ENCODE measurements around the gene FHL2. TPM values are rescaled to one million over a fixed set of nuclear protein-coding genes. Genes with fewer than 3 reads are reported as not detected.

FHL2 gene
- total and polyA plus RNA-seq, 4 donors: 3.9 to 9.0 (median 6.5) TPM

DNA sequence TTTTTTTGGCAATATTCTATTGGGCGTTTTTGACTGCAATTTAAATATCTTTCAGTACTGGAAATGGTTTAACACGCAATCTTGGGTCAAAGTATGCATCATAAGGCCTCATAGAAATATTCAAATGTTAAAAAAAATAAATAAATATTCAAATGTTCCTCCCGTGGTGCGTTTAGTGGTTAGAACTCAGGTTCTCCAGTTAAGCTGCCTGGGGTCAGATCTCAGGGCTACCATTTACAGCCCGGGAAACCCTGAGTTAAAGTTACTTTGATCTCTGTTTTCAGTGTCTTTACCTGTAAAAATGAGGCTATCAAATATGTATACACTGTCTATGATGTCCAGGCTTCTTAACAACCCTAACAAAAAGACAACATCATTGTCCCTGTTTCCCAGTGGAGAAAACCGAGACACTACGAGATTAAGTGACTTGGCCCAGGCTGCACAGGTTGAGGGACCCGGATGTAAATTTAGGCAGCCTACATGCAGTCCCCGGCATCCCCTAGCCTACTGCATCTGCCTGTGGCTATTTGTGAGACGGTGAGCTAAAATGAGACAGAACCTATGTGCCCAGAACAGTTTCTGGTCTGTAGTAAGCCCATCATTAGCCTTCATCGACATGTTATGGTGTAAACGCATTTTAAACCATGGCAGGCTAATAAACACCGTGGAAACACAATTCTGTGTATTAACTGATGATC lies 1.7 kb downstream of the FHL2 start (continued):
- TF ChIP-seq, protein P1, sequence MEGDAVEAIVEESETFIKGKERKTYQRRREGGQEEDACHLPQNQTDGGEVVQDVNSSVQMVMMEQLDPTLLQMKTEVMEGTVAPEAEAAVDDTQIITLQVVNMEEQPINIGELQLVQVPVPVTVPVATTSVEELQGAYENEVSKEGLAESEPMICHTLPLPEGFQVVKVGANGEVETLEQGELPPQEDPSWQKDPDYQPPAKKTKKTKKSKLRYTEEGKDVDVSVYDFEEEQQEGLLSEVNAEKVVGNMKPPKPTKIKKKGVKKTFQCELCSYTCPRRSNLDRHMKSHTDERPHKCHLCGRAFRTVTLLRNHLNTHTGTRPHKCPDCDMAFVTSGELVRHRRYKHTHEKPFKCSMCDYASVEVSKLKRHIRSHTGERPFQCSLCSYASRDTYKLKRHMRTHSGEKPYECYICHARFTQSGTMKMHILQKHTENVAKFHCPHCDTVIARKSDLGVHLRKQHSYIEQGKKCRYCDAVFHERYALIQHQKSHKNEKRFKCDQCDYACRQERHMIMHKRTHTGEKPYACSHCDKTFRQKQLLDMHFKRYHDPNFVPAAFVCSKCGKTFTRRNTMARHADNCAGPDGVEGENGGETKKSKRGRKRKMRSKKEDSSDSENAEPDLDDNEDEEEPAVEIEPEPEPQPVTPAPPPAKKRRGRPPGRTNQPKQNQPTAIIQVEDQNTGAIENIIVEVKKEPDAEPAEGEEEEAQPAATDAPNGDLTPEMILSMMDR (IDR thresholded peaks at IDR 0.05; ENCODE audit: low read depth, low read length, missing input control): no peak
- TF ChIP-seq SP1 (IDR thresholded peaks at IDR 0.05) (no peak), RAD21 (IDR thresholded peaks at IDR 0.05) (no peak), HNF4G (IDR thresholded peaks at IDR 0.05) (no peak), TAF1 (conservative IDR thresholded peaks at IDR 0.05) (no peak), EGR1 (IDR thresholded peaks at IDR 0.05; ENCODE audit: low read depth in 2 of 2) (no peak), JUND (IDR thresholded peaks at IDR 0.05) (no peak), HNF4A (conservative IDR thresholded peaks at IDR 0.05) (no peak)

DNA sequence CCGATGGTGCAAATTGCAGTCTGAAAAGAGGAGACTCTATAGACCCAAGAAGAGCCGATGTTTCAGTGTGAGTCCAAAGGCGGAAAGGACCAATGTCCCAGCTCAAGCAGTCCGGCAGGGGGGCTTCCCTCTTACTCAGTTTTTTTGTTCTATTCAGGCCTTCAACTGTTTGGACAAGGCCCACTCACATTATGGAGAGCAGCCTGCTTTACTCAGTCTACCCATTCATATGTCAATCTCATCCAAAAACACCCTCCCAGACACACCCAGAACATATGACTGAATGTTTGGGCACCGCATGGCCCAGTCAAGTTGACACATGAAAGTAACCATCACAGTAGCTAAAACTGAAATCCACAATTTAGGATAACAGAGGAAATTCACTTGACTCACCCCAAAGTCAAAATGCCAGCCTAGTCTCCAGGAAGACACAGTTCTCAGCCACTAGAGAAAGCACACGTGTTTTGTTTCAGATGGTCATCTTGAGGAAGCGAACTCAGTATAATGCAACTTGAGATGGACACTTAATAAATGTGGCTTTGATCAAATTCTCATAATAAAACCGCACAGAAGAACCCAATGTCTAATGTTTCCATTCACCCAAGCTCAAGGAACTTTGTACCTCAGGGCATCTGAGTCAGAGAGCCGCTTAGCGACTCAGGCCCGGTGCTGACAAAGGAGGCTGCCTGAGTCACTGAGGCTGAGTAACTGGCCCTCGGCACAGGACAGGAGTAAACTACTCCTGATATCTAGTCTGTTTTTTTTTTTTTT lies 2.4 kb downstream of the FHL2 start:
- Histone ChIP-seq H3K27ac (ENCODE audit: low read depth in 1 of 2, low read length in 2 of 2) (no peak overlapping the region), H3K4me1 (ENCODE audit: control insufficient read depth in 4 of 4, insufficient read depth in 4 of 4, low read length in 3 of 4) (peaks cover 0 to 3% (median 1%) of the 10 kb centered on the region in 4 donors), H3K4me3 (ENCODE audit: low read depth in 1 of 3, low read length in 3 of 3) (no peak overlapping the region), H3K9me3 (ENCODE audit: control insufficient read depth in 4 of 4, low read length in 3 of 4) (no peaks in the 10 kb centered on the region), H3K9ac (ENCODE audit: low read depth in 1 of 2, low read length in 2 of 2) (no peak overlapping the region), H3K36me3 (ENCODE audit: control insufficient read depth in 4 of 4, insufficient read depth in 3 of 4, low read depth in 1 of 4, low read length in 3 of 4) (no peaks in the 10 kb centered on the region), H3K27me3 (ENCODE audit: control insufficient read depth in 4 of 4, insufficient read depth in 4 of 4, low read length in 3 of 4) (peaks cover 0 to 2% (median 0%) of the 10 kb centered on the region in 4 donors)
- DNase-seq (ENCODE audit: low spot score): no peak
- TF ChIP-seq, protein P2, sequence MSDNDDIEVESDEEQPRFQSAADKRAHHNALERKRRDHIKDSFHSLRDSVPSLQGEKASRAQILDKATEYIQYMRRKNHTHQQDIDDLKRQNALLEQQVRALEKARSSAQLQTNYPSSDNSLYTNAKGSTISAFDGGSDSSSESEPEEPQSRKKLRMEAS (IDR thresholded peaks at IDR 0.05): no peak
- TF ChIP-seq RAD21 (IDR thresholded peaks at IDR 0.05) (no peak), YY1 (IDR thresholded peaks at IDR 0.05) (no peak), TAF1 (conservative IDR thresholded peaks at IDR 0.05) (no peak), SP1 (IDR thresholded peaks at IDR 0.05) (no peak), HNF4G (IDR thresholded peaks at IDR 0.05) (peak; percentile 7), RXRA (IDR thresholded peaks at IDR 0.05) (no peak), NR2F2 (IDR thresholded peaks at IDR 0.05) (no peak), JUND (IDR thresholded peaks at IDR 0.05) (peak in 1 of 2 donors; percentile 20), EGR1 (IDR thresholded peaks at IDR 0.05; ENCODE audit: low read depth in 2 of 2) (no peak), HNF4A (conservative IDR thresholded peaks at IDR 0.05) (peak; percentile 61 to 72), GABPA (IDR thresholded peaks at IDR 0.05 in 1 of 2, conservative IDR thresholded peaks at IDR 0.05 in 1 of 2) (no peak), FOXA1 (IDR thresholded peaks at IDR 0.05) (no peak), FOXA2 (IDR thresholded peaks at IDR 0.05) (no peak)
- TF ChIP-seq, protein P1 (IDR thresholded peaks at IDR 0.05; ENCODE audit: low read depth, low read length, missing input control): no peak
- TF ChIP-seq, protein P3, sequence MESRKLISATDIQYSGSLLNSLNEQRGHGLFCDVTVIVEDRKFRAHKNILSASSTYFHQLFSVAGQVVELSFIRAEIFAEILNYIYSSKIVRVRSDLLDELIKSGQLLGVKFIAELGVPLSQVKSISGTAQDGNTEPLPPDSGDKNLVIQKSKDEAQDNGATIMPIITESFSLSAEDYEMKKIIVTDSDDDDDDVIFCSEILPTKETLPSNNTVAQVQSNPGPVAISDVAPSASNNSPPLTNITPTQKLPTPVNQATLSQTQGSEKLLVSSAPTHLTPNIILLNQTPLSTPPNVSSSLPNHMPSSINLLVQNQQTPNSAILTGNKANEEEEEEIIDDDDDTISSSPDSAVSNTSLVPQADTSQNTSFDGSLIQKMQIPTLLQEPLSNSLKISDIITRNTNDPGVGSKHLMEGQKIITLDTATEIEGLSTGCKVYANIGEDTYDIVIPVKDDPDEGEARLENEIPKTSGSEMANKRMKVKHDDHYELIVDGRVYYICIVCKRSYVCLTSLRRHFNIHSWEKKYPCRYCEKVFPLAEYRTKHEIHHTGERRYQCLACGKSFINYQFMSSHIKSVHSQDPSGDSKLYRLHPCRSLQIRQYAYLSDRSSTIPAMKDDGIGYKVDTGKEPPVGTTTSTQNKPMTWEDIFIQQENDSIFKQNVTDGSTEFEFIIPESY (IDR thresholded peaks at IDR 0.05): no peak
- TF ChIP-seq, protein P4, sequence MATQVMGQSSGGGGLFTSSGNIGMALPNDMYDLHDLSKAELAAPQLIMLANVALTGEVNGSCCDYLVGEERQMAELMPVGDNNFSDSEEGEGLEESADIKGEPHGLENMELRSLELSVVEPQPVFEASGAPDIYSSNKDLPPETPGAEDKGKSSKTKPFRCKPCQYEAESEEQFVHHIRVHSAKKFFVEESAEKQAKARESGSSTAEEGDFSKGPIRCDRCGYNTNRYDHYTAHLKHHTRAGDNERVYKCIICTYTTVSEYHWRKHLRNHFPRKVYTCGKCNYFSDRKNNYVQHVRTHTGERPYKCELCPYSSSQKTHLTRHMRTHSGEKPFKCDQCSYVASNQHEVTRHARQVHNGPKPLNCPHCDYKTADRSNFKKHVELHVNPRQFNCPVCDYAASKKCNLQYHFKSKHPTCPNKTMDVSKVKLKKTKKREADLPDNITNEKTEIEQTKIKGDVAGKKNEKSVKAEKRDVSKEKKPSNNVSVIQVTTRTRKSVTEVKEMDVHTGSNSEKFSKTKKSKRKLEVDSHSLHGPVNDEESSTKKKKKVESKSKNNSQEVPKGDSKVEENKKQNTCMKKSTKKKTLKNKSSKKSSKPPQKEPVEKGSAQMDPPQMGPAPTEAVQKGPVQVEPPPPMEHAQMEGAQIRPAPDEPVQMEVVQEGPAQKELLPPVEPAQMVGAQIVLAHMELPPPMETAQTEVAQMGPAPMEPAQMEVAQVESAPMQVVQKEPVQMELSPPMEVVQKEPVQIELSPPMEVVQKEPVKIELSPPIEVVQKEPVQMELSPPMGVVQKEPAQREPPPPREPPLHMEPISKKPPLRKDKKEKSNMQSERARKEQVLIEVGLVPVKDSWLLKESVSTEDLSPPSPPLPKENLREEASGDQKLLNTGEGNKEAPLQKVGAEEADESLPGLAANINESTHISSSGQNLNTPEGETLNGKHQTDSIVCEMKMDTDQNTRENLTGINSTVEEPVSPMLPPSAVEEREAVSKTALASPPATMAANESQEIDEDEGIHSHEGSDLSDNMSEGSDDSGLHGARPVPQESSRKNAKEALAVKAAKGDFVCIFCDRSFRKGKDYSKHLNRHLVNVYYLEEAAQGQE (IDR thresholded peaks at IDR 0.05): no peak
- TF ChIP-seq, protein P5, sequence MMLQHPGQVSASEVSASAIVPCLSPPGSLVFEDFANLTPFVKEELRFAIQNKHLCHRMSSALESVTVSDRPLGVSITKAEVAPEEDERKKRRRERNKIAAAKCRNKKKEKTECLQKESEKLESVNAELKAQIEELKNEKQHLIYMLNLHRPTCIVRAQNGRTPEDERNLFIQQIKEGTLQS (IDR thresholded peaks at IDR 0.05): no peak
- 90% methylated on average over 12 of the region's 12 CpGs for WGBS
